BJ (cell line): ENCODE results near the gene SAP30. TPM values are rescaled to one million over a fixed set of nuclear protein-coding genes. Genes with fewer than 3 reads are reported as not detected.

Experiments used
- CTCF ChIA-PET: fragments of 350-600 bp; formaldehyde crosslinking; extraction: SDS; loops from one replicate; lab custom pipeline; 2021; ENCODE audit warnings: antibody characterized with exemption, inconsistent platforms; lab: Yijun Ruan, JAX
- POLR2A ChIA-PET: fragments of 300-600 bp; sonication (Branson Sonifier 250); formaldehyde crosslinking; extraction: SDS; loops from one replicate; lab custom pipeline; 2021; ENCODE audit warnings: antibody characterized with exemption; lab: Charles Lee
- DNase-seq: peaks from one replicate; pipeline ENCODE4 v3.0.0-alpha.2; 2011; ENCODE audit warnings: low read depth
- H3K27me3 ChIP-seq: 2 replicates; pipeline ENCODE4 v1.6.0; 2011; ENCODE audit warnings: low read length; ENCODE audit not compliant: control insufficient read depth, insufficient read depth
- H3K36me3 ChIP-seq: 2 replicates; pipeline ENCODE4 v1.5.1; 2011; ENCODE audit warnings: low read length; ENCODE audit not compliant: control insufficient read depth, insufficient read depth
- H3K4me3 ChIP-seq: 2 replicates; pipeline ENCODE4 v1.5.1; 2011; ENCODE audit warnings: low read depth, mild to moderate bottlenecking, control low read depth, low read length
- CTCF ChIP-seq: IDR thresholded peaks from 2 replicates; pipeline ENCODE4 v1.5.1; 2011; ENCODE audit warnings: low read depth, mild to moderate bottlenecking, control low read depth, inconsistent platforms, low read length, moderate library complexity; ENCODE audit not compliant: insufficient read depth
- polyA plus RNA-seq: library from polyadenylated mRNA; depleted of rRNA; stranded (reverse); fragments of >200 nt; gene quantifications from 2 replicates; pipeline ENCODE4 v1.2.3, GENCODE V29; 2011

SAP30 gene
- polyA plus RNA-seq, 1 experiment, result 3.7 TPM

- Histone ChIP-seq H3K27me3 (no peaks in the 10 kb centered on the region), H3K36me3 (no peaks in the 10 kb centered on the region; the same call in 1 of the 2 replicates), H3K4me3 (peak overlapping the region; percentile 86)
- ChIA-PET CTCF (interaction anchor here (0.6 to 4.5 kb wide), 8 partner anchors 11 to 86 kb away, joined by 3 to 20 read pairs (median 3); no protein-coding TSS in a partner anchor), POLR2A (interaction anchor here (0.6 to 3.1 kb wide), 5 partner anchors 11 to 90 kb away, joined by 3 to 19 read pairs (median 4); partner anchors contain the start of gene SAP30)
- peak; percentile 41 for DNase-seq
- TF ChIP-seq CTCF, result no peak
These were observed 35.6 kb upstream of the SAP30 start for GRCh38 chr4:173334891-173335752.

- ChIA-PET POLR2A (no interaction called here), CTCF (no interaction called here)
- no peaks in the 10 kb centered on the region for H3K36me3 ChIP-seq
- DNase-seq, result no peak
- no peaks in the 10 kb centered on the region for H3K27me3 ChIP-seq
- no peak overlapping the region for H3K4me3 ChIP-seq
- TF ChIP-seq CTCF, result no peak
These were observed 33.3 kb upstream of the SAP30 start for GRCh38 chr4:173337463-173337862.

GRCh38 chr4:173343832-173344397, 26.8 kb upstream of the SAP30 start:
- H3K27me3 ChIP-seq, result no peaks in the 10 kb centered on the region
- no peak for TF ChIP-seq CTCF
- H3K36me3 ChIP-seq, result no peaks in the 10 kb centered on the region
- ChIA-PET CTCF (no interaction called here), POLR2A (no interaction called here)
- DNase-seq, result no peak
- no peak overlapping the region for H3K4me3 ChIP-seq

GRCh38 chr4:173345648-173346047, 25.1 kb upstream of the SAP30 start:
- no peaks in the 10 kb centered on the region for H3K27me3 ChIP-seq
- CTCF ChIA-PET, result interaction anchor here (0.6 to 2.3 kb wide), 6 partner anchors 11 to 319 kb away, joined by 3 to 4 read pairs (median 4); partner anchors contain the start of gene HMGB2
- H3K36me3 ChIP-seq, result no peaks in the 10 kb centered on the region
- no peak for DNase-seq
- no peak for TF ChIP-seq CTCF
- H3K4me3 ChIP-seq, result no peak overlapping the region
- POLR2A ChIA-PET, result interaction anchor here (1.5 to 1.6 kb wide), 2 partner anchors 10 to 24 kb away, joined by 4 read pairs; no protein-coding TSS in a partner anchor

GRCh38 chr4:173346074-173346473, 24.7 kb upstream of the SAP30 start:
- ChIA-PET CTCF (interaction anchor here (0.6 to 2.3 kb wide), 8 partner anchors 12 to 319 kb away, joined by 3 to 6 read pairs (median 4); partner anchors contain the start of gene HMGB2), POLR2A (interaction anchor here (0.7 to 1.6 kb wide), 4 partner anchors 8 to 63 kb away, joined by 3 to 4 read pairs (median 4); no protein-coding TSS in a partner anchor)
- peak; percentile 78 for DNase-seq
- no peak overlapping the region for H3K4me3 ChIP-seq
- no peaks in the 10 kb centered on the region for H3K36me3 ChIP-seq
- no peak for TF ChIP-seq CTCF
- no peaks in the 10 kb centered on the region for H3K27me3 ChIP-seq
